ENCODE data around the gene SEMA3D. TPM values are rescaled to one million over a fixed set of nuclear protein-coding genes. Genes with fewer than 3 reads are reported as not detected.

Gene SEMA3D
- total RNA-seq, 4 donors from 2014 or later, result 1.9 to 4.2 (median 2.6) TPM

- no peak for TF ChIP-seq CTCF (IDR thresholded peaks at IDR 0.05; ENCODE audit: low read depth)
Observed at GRCh38 chr7:85205754-85206153, 18.9 kb upstream of the SEMA3D start.

GRCh38 chr7:85204496-85204895 lies 17.6 kb upstream of the SEMA3D start:
- TF ChIP-seq CTCF (IDR thresholded peaks at IDR 0.05; ENCODE audit: low read depth), result no peak

- TF ChIP-seq CTCF (IDR thresholded peaks at IDR 0.05; ENCODE audit: low read depth), result no peak
Observed at GRCh38 chr7:85204061-85204460, 17.2 kb upstream of the SEMA3D start.

- no peak for TF ChIP-seq CTCF (IDR thresholded peaks at IDR 0.05; ENCODE audit: low read depth)
Observed at GRCh38 chr7:85201209-85201608, 14.4 kb upstream of the SEMA3D start.

- TF ChIP-seq CTCF (IDR thresholded peaks at IDR 0.05; ENCODE audit: low read depth), result no peak
Observed at GRCh38 chr7:85196696-85197095, 9.8 kb upstream of the SEMA3D start.

GRCh38 chr7:85191383-85191782 lies 4.5 kb upstream of the SEMA3D start:
- TF ChIP-seq CTCF (IDR thresholded peaks at IDR 0.05; ENCODE audit: low read depth), result no peak

- TF ChIP-seq CTCF (IDR thresholded peaks at IDR 0.05; ENCODE audit: low read depth), result no peak
Observed at GRCh38 chr7:85186083-85186520, 754 bp downstream of the SEMA3D start.
